ENCODE data around the gene SNX25. TPM values are rescaled to one million over a fixed set of nuclear protein-coding genes. Genes with fewer than 3 reads are reported as not detected.
A peak's percentile ranks its signal among the peaks of the same experiment; 100 is the strongest.
"Not testable (repeated sequence)": the region's sequence is repeated elsewhere in the genome, so short reads cannot be mapped to it uniquely, and the experiment has no call there.

SNX25 gene
- total RNA-seq, 1 donor from 2014 or later, result 55.4 TPM

DNA sequence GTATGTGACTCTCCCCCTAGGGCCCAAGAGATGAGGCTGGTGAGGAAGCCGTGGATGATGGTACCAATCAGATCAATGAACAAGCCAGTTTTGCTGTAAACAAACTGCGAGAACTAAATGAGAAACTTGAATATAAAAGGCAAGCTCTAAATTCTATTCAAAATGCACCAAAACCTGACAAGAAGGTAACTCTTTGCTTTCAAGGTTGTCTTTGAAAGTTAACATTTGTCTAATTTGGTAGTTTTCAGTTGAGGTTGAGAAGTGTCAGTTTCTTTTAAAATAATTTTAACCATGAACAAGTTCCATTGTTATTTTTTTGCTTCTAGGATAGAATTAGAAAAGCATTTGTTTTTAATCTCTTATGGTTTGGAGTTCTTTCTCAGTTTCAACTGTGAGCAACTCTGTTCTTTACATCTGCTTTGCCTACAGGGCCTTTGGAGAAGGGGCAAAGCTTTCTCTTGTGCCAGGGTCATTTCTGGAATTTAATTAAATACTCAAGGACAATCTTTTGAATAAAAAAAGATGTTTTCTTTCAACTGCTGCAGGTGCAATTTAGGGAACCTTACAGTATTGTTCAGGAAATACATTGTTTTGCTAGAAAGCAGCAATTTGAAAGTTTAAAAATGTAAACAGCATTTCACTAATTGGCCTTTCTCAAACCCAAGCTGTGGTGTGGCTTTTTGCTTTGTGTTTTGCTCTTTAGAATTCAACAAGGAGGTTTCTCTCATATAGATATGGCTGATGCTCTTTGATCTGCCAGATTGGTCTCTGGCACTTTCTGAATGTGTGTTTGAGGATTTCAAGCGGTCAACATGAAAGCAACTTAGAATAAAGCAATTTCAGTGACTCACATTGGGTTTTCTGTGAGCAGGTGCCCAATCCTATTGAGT is 123.4 kb downstream of the SNX25 start:
- FAIRE-seq (no peak), DNase-seq (ENCODE audit: low spot score in 2 of 2) (no peak)

DNA sequence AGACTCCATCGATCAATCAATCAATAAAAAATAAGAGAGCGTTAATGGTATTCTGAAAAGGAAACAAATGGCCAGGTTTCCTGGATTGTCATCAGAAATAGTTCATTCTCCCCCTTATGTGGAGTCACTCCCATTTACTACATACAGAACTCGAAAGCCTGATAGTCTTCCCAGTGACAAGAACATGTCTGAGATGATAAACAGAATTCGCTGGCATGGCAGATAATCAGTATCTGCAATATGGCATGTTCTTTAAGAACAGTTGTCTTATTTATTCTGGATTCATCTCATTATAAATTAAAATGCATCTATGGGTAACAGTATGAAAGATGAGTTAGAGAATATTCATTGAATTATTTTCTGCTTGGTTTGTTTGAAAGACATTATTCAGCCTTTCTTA is 124.9 kb downstream of the SNX25 start:
- no peak for DNase-seq (ENCODE audit: low spot score in 2 of 2)
- FAIRE-seq, result no peak

DNA sequence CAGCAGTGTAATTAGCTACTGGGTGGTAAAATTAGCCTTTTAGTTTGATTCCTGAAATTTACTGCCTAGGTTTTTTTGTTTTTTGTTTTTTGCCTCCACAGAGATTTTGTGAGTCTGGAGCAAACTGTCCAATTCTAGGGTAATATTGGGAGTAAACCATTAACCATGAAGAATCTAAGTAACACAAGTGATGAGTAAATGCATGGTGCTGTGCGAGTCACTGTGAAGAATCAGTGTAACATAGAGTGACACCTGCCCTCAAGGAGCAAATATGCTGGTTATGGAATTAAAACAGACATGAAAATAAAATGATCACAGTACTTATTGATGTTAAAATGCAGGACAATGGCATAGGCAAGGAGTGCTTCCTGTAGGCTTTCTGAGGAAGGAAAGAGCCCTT is 126.2 kb downstream of the SNX25 start:
- no peak for FAIRE-seq

DNA sequence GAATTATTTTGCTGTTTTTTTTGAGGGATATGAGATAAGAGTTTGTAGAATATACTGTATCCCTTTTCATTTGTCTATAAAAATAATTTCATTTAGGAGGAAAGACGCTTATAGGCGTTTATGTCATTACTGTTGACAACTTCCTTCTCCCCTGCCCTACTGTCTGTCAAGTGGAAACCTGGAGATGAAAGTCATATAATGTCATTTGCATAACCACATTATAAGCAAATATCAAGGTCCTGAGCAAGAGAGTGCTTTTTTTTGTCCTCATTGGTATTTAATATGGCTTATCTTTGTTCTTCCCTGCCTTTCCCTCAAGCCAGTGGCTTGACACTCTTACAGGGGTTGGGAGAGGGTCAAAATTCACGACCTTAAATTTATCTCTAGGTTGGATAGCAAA is 130.5 kb downstream of the SNX25 start:
- FAIRE-seq, result no peak
- no peak for DNase-seq (ENCODE audit: low spot score in 2 of 2)

More for the DNA sequence above, 126.2 kb downstream of the SNX25 start:
- no peak for DNase-seq (ENCODE audit: low spot score in 2 of 2)

DNA sequence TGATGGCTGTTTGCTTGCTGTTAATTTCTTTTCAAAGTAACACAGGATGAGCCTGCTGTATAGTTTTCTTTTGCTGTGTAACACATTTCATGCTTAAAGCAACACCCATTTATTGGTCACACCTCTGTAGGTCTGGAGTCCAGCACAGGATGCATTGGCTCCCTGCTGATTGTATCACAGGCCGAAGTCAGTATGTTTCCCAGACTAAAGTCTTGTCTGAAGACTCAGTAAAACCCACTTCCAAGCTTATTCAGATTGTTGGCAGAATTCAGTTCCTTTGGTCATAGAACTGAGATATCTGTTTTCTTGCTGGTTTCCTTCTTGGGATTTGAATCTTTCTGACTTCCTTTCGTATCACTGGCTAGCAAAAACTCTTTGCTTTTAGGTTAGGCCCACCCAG is 132.0 kb downstream of the SNX25 start:
- FAIRE-seq, result no peak
- DNase-seq (ENCODE audit: low spot score in 2 of 2), result no peak

DNA sequence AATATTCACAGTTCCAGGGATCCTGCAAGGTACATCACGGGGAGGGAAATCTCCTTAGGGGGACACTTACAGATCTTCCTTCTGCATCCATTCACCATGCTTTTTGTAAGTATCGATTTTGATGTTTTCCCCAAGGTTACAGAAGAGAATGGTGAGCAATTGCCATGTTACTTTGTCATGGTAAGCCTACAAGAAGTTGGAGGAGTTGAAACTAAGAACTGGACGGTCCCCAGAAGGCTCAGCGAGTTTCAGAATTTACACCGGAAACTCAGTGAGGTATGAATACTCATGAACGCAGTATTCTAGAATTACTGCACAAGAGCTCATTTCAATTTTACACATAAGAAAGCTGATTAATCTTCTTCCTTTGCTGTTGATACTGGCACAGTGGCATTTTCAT is 132.4 kb downstream of the SNX25 start:
- DNase-seq (ENCODE audit: low spot score in 2 of 2), result no peak
- FAIRE-seq, result no peak

DNA sequence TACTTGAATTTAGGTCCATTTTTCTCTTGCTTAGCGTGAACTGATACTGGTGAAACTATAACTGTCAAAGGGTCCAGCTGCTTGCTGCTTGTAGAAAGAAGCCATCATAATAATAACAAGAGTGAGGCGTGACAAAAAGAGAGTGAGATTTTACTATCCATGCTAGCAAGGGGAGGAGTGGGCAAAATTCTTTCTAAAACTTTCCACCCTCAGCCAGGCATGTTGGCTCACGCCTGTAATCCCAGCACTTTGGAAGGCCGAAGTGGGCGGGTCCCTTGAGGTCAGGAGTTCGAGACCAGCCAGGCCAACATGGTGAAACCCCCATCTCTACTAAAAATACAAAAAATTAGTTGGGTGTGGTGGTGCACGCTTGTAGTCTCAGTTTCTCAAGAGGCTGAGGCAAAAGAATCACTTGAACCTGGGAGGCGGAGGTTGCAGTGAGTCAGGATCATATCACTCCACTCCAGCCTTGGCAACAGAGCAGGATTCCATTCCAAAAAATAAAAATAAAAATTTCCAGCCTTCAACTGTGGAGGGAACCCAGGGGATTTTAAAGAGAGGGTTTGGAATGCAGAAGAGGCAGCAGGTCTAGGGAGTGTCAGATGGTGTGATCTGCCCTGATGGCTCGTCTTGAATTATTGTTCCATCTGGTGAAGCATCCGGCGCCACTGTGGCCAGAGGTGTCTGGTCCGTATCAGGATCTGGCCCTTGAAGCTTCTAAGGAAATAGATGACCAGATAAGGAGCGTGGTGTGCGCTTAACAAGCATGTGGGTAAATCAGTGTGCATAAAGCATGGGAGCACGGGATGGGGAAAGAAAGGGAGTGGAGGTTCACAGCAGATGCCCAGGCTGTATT is 134.6 kb downstream of the SNX25 start:
- no peak for FAIRE-seq
- no peak for DNase-seq (ENCODE audit: low spot score in 2 of 2)

DNA sequence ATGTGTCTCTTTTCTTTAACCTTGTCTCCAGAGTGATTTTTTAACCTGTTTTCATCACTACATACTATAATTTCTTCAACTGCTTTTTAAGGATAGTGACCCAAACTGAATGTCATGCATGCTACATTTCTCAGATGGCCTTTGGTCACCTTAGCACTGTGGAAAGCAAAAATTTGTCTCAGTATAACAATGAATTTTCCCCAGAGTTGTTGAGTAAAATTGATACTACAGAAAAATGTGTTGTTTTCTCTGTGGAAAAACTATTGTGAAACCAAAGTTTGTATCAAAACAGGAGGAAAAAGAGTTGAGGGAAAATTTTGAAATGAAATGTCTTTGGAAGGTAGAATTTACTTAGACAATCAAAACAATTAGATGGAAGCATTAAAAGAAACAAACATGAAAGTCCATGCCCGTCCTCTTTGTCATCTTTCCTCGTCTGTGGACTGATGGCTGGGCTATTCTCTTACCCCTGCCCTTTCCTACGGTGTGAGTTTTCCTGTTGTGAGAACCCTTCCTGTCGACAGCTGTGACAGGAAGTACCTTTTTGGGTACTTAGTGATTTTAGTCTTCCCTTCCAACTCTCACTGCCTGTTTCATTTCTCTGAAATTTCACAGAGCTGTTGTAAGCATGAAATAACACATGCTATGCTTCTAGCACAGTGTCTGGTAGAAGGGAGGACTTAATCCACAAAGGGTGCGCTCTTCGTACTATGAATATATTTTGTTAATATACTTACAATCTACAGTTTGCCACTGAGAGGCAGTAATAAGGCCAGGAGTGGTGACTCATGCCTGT is 135.5 kb downstream of the SNX25 start:
- FAIRE-seq (no peak), DNase-seq (ENCODE audit: low spot score in 2 of 2) (no peak)

DNA sequence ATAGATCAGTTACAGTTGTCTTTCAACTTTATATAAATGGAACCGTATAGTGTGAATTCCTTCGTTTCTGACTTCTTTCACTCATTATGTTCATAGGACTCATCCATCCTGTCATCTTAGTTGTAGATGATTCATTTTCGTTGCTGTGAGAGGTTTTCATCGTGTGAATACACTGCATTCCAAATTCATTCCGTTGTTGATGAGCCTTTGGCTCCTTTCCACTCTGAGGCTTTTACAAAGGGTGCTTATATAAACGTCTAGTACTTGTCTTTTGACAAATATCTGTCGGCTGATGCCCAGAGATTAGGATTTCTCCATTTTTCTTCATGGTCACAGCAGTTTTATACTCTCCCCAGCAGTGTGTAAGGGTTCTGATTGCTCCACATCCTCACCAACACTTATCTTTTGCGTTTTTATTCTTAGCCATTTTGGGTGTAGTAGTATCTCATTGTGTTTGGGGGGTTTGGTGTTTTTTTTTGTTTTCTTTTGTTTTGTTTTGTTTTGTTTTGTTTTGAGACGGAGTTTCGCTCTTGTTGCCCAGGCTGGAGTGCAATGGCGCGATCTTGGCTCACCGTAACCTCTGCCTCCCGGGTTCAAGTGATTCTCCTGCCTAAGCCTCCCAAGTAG is 137.7 kb downstream of the SNX25 start:
- DNase-seq (ENCODE audit: low spot score in 2 of 2) (no peak), FAIRE-seq (no peak)

DNA sequence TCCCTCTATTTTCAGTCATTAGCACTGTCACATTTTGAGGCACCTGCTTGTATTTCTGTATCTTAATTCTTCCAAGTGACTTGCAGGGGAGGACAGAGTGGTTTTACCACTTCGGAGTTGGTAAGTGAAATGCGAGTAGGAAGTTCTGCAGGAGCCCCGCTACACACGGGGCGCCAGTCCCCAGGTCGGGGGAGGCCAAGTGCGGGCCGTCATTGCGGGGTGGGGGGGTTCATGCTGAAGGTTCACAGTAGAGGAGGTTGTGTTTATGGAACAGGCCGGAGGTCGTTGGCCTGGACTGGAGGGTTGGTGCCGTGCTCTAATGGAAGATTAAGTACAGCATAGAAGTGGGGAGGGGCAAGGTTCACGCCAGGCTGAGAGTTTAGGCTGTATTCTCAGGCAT is 142.3 kb downstream of the SNX25 start:
- DNase-seq (ENCODE audit: low spot score in 2 of 2) (no peak), FAIRE-seq (no peak)

DNA sequence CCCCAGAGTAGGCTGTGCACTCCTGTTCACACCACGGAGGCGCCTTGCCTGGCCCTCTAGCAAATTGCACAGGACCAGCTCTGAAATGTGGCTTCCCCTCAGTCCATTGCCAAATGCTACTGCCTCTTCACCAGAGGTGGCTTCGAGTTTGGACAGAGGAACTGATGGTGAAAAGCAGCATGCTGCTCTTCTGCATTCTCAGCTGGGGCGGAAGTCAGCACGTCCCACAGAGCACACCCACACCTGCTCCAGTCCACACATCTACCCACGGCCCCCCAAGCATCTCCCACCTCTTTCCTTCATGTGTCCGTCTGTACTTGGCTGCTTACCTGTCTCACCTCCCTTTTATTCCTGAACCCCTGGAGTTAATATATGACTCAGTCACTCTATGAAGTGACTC is 142.8 kb downstream of the SNX25 start:
- no peak for FAIRE-seq

DNA sequence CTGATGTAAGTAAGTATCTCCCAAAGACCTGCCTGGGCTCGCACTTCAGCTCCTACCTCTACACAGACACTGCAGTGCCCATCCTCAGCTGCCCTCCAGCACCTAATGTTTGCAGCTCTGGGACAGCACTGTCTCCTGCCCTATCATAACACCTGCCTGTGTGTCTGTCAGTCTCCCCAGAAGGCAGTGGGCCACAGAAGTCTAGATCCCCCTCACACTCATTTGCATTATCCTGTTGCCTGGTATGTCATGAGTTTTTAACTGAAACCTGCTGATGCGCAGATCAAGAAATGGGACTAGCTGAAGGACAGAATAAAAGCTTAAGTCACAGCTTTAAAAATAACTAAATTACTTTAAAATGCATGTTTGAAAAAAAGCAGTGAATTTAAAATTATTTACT is 143.3 kb downstream of the SNX25 start:
- DNase-seq (ENCODE audit: low spot score in 2 of 2) (no peak), FAIRE-seq (no peak)

More for the DNA sequence above, 142.8 kb downstream of the SNX25 start:
- DNase-seq (ENCODE audit: low spot score in 2 of 2), result no peak

DNA sequence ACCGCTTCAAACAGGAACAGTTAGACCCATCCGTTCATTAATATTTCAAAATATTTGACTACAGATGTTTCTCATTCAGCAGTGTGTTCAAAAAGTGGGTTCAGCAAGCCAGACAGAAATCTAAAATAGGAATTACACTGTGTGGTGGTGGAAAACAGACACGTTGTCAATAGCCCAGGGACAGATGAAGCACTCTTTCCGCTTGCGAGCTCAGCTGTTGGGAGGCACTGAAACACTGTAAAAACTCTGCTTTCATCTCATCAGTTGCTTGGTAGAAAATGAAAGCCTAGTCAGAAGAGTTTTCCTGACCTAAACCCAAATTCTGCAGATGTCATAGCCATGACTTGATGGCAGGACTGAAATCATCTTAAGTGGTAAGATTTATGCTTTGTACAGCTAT is 147.8 kb downstream of the SNX25 start:
- DNase-seq (ENCODE audit: low spot score in 2 of 2) (no peak), FAIRE-seq (no peak)

DNA sequence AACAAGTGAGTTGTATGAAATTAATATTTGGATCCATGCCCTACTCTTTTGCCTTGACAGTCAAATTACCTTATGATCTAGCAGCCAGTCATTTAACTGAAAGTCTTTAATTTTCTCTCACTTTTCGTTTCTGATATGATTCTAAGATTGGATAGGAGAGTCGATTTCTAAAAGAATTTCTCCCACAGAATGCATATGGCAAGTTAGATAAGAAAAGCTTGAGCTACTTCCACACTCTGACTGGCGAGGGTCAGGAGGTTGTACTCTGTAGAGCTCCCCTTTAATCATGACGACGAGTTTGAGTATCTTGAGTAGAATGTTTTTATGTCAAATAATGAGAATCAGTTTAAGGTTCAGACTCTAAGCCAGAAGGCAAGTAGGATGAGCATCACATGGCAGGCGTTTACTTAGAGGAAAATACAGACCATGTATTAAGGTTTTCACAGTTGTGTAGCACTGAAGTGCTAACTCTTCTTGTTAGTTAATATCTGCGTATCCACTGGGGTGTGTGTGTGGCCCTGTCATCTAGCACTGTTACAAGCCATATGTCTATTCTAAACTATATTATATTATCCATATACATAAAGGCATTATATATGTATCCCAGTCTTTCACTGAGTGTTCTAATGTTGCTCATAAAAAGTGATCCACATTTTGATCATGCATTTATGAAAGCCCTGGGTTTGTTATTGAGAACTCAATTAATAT is 148.5 kb downstream of the SNX25 start:
- FAIRE-seq (no peak), DNase-seq (ENCODE audit: low spot score in 2 of 2) (no peak)

DNA sequence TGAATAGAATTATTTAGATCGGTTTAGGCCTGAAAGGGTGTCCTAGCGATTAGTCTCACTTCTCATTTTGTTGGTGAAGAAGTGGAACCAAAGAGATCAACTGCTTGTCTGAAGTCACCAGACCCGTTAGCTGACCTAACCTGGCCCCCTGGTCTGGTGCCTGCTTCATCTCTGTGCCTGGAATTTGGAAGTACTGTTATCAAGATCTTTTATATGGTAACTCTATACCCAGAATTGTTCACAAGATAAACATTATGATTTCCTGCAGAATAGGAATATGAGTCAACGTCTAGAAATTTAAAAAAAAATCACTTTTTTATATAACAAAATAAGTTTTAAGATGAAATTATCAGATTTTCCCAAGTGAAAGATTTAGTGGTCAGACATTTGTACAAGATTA is 149.1 kb downstream of the SNX25 start:
- DNase-seq (ENCODE audit: low spot score in 2 of 2), result no peak

DNA sequence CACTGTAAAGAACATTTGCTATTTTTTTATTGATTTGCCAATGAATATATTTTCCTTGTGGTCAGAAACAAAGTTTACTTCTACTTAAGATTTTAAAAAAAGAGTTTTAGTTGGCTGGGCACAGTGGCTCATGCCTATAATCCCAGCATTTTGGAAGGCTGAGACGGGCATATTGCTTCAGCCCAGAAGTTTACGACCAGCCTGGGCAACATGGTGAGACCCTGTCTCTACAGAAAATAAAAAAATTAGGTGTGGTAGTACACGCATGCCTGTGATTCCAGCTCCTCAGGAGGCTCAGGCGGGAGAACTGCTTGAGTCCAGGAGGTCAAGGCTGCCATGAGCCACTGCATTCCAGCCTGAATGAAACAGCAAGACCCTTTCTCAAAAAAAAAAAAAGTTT is 149.6 kb downstream of the SNX25 start:
- no peak for FAIRE-seq
- no peak for DNase-seq (ENCODE audit: low spot score in 2 of 2)

More for the DNA sequence above, 149.1 kb downstream of the SNX25 start:
- peak; percentile 70 for FAIRE-seq

DNA sequence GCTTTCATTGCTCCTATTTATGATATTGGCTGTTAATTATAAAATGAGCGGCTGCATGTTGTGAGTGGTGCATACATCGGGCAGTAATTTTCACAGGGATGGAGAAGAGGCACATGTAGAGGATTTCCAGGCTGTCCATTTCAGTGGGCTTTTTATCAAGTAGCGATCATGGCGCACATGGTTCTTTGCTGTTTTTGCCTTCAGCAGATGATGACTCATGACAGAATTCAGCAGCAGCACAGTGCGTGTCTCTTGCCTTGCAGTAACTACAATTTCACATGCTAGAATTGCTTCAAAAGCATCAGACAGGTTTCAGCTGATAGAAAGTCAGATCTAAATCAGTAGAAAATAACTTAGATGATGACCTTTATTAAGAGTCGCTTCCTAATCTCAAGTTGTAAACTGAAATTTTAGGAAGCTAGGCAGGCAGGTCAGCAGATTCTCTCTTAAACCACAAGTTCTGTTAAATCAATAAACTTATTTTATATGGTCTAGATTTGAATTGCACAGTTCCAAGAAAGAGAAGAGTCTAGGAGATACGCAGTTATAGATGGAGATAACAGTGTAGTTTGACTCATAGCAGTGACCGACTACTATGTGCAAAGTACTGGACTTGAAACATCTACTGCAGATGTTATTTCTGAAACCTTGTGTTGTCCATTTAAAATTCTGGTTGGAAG is 150.5 kb downstream of the SNX25 start:
- no peak for DNase-seq (ENCODE audit: low spot score in 2 of 2)

DNA sequence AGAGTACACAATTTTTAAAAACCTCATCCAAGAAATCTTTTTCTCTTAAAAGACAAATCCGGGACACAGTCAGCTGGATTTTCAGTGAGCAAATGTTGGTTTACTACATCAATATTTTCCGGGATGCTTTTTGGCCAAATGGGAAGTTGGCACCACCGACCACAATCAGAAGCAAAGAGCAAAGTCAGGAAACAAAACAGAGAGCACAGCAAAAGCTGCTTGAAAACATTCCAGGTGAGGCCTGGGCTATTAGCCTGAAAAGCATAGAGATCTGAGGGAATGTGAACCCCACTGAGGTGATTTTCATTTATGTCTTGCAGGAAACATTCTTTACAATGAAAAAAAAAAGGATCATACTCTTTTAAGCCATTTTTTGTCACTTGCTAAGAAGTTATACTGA is 152.5 kb downstream of the SNX25 start:
- DNase-seq (ENCODE audit: low spot score in 2 of 2) (no peak), FAIRE-seq (no peak)

More for the DNA sequence above, 150.5 kb downstream of the SNX25 start:
- FAIRE-seq, result no peak

DNA sequence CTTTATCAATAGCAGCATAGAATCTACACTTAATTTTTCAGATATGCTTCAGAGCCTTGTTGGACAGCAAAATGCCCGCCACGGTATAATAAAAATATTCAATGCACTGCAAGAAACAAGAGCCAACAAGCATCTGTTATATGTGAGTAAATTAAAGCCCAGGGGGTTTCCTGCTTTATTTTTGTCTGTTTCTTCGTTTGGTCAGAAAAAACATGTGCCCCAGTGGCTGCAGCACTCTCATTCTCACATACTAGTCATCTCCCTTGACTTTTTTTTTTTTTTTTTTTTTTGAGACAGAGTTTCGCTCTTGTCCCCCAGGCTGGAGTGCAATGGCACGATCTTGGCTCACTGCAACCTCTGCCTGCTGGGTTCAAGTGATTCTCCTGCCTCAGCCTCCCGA is 153.2 kb downstream of the SNX25 start:
- not testable (repeated sequence) for DNase-seq (ENCODE audit: low spot score in 2 of 2); FAIRE-seq

Measured in frontal cortex (tissue), 4 donors.